ENCODE measurements around the gene SLC27A5. TPM values are rescaled to one million over a fixed set of nuclear protein-coding genes. Genes with fewer than 3 reads are reported as not detected.

Gene SLC27A5, protein sequence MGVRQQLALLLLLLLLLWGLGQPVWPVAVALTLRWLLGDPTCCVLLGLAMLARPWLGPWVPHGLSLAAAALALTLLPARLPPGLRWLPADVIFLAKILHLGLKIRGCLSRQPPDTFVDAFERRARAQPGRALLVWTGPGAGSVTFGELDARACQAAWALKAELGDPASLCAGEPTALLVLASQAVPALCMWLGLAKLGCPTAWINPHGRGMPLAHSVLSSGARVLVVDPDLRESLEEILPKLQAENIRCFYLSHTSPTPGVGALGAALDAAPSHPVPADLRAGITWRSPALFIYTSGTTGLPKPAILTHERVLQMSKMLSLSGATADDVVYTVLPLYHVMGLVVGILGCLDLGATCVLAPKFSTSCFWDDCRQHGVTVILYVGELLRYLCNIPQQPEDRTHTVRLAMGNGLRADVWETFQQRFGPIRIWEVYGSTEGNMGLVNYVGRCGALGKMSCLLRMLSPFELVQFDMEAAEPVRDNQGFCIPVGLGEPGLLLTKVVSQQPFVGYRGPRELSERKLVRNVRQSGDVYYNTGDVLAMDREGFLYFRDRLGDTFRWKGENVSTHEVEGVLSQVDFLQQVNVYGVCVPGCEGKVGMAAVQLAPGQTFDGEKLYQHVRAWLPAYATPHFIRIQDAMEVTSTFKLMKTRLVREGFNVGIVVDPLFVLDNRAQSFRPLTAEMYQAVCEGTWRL
- total RNA-seq = 7.5 and 11.1 TPM in 2 replicates

DNA sequence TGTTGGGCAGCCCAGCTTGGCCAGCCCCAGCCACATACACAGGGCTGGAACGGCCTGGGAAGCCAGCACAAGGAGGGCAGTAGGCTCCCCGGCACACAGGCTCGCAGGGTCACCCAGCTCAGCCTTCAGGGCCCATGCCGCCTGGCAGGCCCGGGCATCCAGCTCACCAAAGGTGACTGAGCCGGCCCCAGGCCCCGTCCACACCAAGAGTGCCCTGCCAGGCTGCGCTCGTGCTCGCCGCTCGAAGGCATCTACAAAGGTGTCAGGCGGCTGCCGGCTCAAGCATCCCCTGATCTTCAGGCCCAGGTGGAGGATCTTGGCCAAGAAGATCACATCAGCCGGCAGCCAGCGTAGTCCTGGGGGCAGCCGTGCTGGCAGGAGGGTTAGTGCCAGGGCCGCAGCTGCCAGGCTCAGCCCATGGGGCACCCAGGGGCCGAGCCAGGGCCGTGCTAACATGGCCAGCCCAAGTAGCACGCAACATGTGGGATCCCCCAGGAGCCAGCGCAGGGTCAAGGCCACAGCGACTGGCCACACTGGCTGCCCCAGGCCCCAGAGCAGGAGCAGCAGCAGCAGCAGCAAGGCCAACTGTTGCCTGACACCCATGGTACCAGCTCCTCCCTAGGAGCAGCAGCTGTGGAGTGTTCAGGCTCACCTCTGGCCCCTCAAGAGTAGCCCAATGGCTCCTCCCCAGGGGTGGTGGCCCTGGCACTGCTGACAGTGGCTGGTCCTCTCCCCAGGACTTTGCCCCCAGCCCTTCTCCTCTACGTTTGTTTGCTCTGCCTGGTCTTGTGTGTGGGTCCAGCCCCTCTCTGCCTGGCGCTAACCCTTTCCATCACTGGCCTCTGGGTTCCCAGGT is at the start of gene SLC27A5:
TSS of gene SLC27A5 (minus strand) at position 640 of the 856 bp plus-strand sequence. CDS start at position 603, 37 bp downstream.

DNA sequence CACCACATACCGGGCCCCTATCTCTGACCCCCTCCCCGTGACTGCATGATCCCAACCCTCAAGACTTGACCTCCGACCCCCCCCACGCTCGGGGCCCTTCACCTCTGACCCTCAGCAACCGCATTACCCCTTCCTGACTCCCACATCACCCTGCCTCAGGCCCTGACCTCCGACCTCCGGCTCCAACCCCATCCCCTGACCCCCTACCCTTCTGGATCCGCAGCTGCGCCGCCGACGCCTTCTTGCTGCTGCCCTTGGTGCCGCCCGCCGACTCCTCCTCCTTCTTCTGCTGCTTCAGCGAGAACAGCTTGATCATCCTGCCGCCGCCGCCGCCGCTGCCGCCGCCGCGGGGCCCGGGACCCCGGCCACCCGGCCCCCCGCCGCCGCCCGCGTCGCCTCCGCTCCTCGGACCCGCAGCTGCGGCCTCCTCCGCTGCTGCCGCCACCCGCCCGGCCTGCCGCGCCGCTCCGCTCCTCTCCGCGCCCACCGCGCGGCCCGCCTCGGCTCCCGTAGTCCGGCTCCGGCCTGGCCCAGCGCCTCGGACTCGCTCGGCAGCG is 46.4 kb upstream of the SLC27A5 start, which contains the start of gene UBE2M:
TSS of gene UBE2M (minus strand) at position 546 of the 557 bp plus-strand sequence. CDS start at position 316, 230 bp downstream.

DNA sequence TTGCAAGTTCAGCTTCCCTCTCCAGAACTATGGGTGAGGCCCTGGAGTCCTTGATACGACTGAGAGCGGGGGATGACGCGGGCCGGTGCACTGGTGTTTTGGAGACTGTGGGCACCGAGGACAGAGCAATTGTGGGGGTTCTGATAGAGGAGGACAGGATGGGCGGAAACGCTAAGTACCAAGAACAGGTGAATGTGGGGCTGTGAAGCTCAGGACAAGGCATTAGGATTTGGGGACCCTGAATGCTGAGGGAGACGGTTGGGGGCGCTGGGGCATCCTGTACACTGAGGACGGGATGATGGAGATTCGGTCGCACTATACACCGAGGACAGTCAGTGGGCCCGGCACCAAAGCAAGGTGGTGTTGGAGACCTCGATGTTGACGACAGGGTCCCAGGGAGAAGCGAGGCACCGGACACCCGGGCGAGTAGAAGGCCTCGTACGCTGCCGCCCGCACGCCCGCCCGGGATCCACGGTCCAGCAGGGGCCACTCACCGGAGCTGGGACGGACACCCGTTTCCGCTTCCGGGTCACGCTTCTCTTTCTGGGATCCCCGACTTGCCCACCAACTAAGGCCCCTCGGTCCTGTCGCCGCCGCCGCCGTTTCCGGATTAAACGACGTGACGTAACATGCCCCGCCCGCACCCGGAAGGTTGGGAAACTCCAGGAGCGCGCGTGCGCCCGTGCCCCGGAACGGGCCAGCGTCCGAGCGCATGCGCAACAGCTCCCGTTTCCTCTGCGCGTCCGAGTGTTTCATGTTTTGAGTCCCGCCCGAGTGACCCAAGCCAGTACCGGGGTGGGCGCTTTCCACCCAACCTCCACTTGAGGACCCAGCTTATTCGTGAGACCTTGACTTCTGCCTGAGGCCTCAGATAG is 42.9 kb upstream of the SLC27A5 start, which contains the start of gene CHMP2A:
TSS of gene CHMP2A (minus strand) at position 612 of the 875 bp plus-strand sequence. CDS start 893 bp downstream, outside the sequence.

DNA sequence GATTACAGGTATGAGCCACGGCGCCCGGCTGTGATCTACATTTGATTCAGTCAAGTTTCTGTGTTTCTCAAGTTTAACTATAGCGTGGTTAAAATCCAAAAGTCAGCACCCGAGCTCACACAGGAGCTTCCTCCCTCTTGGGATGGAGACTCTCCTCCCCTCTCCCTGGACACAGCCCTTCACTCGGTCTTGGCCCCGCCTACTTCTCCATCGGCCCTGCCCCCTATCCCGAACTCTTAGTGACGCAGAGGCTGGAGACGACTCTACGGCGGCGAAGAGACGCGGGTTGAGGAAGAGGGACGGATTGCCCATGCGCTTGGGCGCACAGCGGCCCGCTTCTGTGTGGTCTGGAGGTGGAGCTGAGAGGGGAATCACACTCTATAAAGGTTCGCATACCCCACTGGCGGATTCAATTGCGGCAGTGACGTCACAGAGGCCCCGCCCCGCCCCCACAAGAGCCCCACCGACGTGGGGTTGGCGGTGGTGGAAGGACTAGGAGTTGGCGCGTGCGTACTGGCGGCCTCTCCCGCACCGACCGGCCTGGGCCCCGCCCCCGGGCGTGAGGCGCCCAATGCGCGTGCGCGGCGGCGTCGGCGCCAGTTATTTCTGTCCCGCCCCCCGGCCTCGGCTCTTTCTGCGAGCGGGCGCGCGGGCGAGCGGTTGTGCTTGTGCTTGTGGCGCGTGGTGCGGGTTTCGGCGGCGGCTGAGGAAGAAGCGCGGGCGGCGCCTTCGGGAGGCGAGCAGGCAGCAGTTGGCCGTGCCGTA is 32.2 kb upstream of the SLC27A5 start, which contains the start of gene TRIM28:
TSS of gene TRIM28 (plus strand) at position 239 of the 765 bp plus-strand sequence. CDS start 694 bp downstream, outside the sequence.

DNA sequence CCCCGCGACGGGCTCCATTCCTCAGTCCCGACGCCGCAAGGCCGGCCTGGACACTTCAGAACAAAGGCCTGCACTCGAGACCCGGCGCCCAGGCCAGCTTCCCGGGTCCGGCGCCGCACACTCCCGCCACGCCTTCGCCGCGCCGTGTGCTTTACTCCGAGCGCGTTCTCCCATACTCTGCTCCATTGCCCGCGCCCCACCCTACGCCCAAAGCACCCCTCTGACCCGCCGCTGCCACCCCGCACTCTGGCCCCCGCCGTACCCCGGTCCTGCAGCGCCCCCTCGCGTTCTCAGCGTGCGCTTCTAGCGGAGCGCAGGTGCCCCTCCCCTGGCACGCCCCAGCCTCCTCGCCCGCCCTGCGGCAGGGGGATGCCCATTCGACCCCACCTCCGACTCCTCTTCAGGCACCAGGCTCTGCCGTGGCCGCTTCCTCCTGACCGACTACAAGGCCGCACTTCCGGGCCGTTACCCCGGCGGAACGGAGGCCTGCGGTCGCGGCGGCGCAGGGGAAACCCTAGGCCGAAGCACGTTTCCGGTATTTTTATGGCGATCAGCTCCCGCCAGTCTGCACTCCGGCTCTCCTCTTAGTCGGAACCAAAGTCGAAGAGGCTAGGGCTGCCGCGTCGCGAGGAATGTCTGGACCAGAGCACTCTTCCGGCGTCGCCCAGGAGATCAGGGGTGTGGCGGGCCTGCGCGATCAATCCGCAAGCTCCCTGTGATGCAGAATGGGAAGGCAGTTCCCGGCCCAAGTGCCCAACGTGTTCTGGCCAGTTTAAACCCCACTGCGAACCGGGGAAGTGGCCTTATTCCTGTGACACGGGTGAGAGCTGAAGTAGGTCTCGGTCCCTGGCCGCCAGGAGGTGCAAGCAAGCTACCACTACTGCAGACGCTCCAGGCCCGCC is 7.8 kb upstream of the SLC27A5 start, which contains the start of gene ZBTB45:
TSS of gene ZBTB45 (minus strand) at position 456 of the 902 bp plus-strand sequence. CDS start 2,137 bp downstream, outside the sequence.

DNA sequence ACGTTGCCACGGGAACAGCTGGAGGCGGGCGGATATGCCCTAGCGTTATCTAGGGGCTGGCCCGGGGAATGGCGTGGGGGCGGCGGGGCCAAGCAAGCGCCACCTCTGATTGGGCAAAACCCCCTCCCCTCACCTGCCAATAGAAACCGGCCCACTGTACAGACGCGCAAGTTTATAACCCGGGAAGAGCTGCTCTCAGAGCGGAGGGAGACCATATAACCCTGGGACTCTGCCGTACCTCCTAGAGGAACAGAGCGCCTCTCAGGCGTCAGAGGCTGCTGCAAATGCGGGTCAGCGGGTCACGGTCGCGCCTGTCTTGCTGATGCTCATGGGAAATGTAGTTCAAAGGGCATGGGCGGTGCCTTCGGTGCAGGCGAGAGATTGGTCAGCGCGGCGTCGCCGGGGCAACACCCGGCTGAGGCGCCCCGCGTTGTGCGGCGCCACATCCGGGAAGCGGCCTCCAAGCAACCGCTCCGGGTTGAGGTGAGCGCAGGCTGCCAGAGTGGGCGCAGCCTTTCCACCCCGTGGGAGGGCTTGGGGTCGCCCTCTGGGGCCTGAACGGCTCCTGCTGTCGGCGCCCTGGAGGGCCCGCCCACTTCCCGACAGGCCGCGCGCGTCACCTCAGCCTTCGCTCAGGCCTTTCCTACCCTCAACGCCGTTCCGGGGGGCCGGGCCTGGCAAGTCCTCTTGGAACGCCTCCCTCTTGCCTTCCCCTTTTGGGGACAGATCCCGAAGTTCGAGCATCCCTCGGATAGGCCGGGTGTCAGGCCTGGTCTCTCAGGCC is 35.9 kb downstream of the SLC27A5 start, which contains the start of gene ZNF446:
TSS of gene ZNF446 (plus strand) at position 639 of the 784 bp plus-strand sequence. CDS start 867 bp downstream, outside the sequence.

DNA sequence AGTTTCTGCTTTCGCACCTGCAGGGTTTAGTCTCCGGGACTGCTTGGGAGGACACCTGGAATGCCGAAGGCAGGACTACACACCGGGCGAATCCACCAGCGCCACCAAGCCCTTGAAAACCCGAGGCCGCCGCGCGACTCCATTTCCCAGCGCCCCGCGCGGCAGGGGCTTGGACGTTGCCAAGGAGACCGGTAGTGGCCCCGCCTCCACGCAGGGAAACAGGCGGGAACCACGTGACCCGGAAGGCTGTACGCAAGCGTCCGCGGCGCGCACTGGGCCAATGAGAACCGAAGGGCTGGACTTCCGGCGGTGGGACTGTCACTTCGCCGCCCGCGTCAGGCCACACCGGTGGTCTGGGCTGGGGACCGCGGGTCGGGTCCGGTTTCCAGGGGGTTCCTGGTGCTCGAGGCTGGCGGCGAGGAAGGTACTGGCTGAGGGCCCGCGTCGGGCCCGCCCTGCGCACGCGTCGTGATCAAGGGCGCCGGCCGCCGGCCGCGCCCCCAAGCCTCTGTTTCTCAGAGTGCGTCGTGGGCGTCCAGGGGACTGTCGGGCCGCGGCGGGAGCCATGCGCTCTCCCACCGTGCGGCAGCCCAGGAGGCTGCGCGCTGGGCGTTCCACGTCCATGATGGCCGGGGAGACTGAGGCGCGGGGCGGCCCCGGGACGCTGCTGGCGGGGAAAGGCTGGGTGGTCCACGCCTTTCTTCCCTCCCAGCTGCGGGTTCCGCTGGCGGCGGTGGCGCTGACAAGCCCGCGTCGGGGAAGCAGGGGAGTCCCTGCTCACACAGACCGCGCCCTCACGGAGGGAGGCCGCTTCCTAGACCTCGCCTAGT is 44.8 kb downstream of the SLC27A5 start, which contains the start of gene ZNF324:
TSS of gene ZNF324 (plus strand) at position 321 of the 830 bp plus-strand sequence. CDS start 2,106 bp downstream, outside the sequence.

DNA sequence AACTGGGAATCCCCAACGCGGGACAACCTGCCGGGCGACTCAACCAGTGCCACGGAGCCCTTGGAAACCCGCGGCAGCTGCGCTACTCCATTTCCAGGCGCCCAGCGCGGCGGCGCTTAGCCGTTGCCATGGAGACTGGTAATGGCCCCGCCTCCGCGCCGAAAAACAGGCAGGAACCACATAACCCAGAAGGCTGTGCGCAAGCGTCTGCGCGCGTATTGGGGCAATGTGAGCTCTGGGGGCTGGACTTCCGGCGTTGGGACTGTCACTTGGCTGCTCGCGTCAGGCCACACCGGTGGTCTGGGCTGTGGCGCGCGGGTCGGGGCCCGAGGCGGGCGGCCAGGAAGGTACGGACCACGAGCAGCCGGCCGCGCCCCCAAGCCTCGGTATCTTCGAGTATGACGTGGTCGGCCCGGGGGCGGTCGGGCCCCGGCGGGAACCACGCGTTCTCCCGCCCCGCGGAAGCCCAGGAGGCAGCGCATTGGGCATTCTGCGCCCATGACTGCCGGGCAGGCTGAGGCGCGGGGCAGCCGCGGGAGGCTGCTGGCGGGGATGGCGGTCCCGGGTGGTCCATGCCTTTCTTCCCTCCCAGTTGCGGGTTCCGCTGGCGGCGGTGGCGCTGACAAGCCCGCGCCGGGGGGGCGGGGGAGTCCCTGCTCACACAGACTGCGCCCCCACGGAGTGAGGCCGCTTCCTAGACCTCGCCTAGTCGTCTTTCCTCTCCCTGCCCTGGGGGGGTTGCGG is 60.3 kb downstream of the SLC27A5 start, which contains the start of gene ZNF324B:
TSS of gene ZNF324B (plus strand) at position 265 of the 744 bp plus-strand sequence. CDS start 2,080 bp downstream, outside the sequence.

Other genes starting within 250 kb of the SLC27A5 start
- gene ZNF8, start 233.0 kb downstream of the SLC27A5 start, total RNA-seq = 3.9 and 4.3 TPM in 2 replicates
- gene ERVK3-1, start 206.6 kb downstream of the SLC27A5 start, total RNA-seq = 25.8 and 30.4 TPM in 2 replicates
- 2.2 and 2.6 TPM in 2 replicates for gene ZSCAN22, start 185.0 kb downstream of the SLC27A5 start, total RNA-seq
- 4.8 TPM in 1 of 2 replicates, not detected in the other for gene A1BG, start 158.5 kb downstream of the SLC27A5 start, total RNA-seq
- gene ZNF497, start 149.2 kb downstream of the SLC27A5 start, total RNA-seq = 1.9 and 2.1 TPM in 2 replicates
- gene ZNF837, start 131.0 kb downstream of the SLC27A5 start, total RNA-seq = 1.9 and 6.6 TPM in 2 replicates
- gene RPS5, start 124.7 kb downstream of the SLC27A5 start, total RNA-seq = 3,310 and 4,284 TPM in 2 replicates
- 0.48 and 3.0 TPM in 2 replicates for gene RNF225, start 116.3 kb downstream of the SLC27A5 start, total RNA-seq
- gene ZNF584, start 103.3 kb downstream of the SLC27A5 start, total RNA-seq = 10.6 and 10.9 TPM in 2 replicates
- gene ZNF132, start 71.8 kb downstream of the SLC27A5 start, total RNA-seq = 4.0 and 5.5 TPM in 2 replicates
- 8.1 and 10.4 TPM in 2 replicates for gene ZNF324B, start 60.4 kb downstream of the SLC27A5 start, total RNA-seq
- 8.3 and 15.4 TPM in 2 replicates for gene ZNF324, start 44.9 kb downstream of the SLC27A5 start, total RNA-seq
- 4.3 and 4.7 TPM in 2 replicates for gene ZNF446, start 35.6 kb downstream of the SLC27A5 start, total RNA-seq
- 3.6 and 4.7 TPM in 2 replicates for gene ZBTB45, start 7.8 kb upstream of the SLC27A5 start, total RNA-seq
- gene TRIM28, start 32.1 kb upstream of the SLC27A5 start, total RNA-seq = 301 and 311 TPM in 2 replicates
- gene CHMP2A, start 43.1 kb upstream of the SLC27A5 start, total RNA-seq = 92.1 and 101 TPM in 2 replicates
- 39.2 and 72.8 TPM in 2 replicates for gene UBE2M, start 46.6 kb upstream of the SLC27A5 start, total RNA-seq
- gene MZF1, start 61.3 kb upstream of the SLC27A5 start, total RNA-seq = 9.9 and 19.0 TPM in 2 replicates